ENCODE measurements around the gene ZBTB2.
A peak's percentile ranks its signal among the peaks of the same experiment; 100 is the strongest.

Gene ZBTB2

GRCh38 chr6:151414641-151415260 lies 23.4 kb upstream of the ZBTB2 start:
- Mint-ChIP-seq H3K9me3 (peaks cover 16% of the 10 kb centered on the region), H3K27me3 (ENCODE audit: low read depth) (no peaks in the 10 kb centered on the region), H3K36me3 (ENCODE audit: low read depth) (peaks cover 62% of the 10 kb centered on the region), H3K4me3 (no peak overlapping the region), H3K4me1 (ENCODE audit: low read depth) (peaks cover 11% of the 10 kb centered on the region), H3K27ac (no peak overlapping the region)
- no peak for DNase-seq (ENCODE audit: low spot score)

DNA sequence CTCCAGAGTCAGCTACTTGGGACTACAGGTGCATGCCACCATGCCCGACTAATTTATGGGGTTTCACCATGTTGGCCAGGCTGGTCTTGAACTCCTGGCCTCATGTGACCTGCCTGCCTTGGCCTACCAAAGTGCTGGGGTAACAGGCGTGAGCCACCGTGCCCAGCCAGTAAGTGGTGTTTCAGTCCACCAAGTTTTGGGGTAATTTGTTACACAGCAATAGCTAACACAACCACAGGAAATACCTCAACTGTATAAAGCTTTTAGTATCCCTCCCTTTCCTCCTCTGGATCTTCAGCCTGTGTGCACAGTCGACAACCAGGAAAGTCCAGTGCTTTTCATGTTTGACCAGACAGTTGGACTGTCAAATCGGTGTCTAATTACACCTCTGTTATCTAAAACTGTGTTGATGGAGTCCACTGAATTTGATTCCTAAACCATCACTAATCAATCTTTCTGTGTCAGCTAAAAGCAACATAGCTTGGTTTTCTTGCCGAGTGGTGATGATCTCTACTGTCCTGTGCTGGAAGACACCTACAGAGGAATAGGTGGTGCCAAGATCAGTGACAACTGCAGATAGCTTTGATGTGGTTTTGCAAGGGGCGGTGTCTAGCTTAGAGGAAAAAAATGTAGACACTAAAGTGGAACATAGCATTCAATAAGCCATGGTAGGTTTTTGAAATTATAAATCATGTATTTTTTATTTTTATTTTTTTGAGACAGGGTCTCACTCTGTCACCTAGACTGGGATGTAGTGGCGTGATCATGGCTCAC lies 22.2 kb upstream of the ZBTB2 start:
- Mint-ChIP-seq H3K9me3 (peaks cover 16% of the 10 kb centered on the region), H3K4me1 (ENCODE audit: low read depth) (peaks cover 11% of the 10 kb centered on the region), H3K27ac (peak overlapping the region; percentile 54), H3K4me3 (peak overlapping the region; percentile 36), H3K36me3 (ENCODE audit: low read depth) (peaks cover 68% of the 10 kb centered on the region), H3K27me3 (ENCODE audit: low read depth) (no peaks in the 10 kb centered on the region)
- no peak for DNase-seq (ENCODE audit: low spot score)

- DNase-seq (ENCODE audit: low spot score) = no peak
- Mint-ChIP-seq H3K4me1 (ENCODE audit: low read depth) (peaks cover 11% of the 10 kb centered on the region), H3K4me3 (no peak overlapping the region), H3K27me3 (ENCODE audit: low read depth) (no peaks in the 10 kb centered on the region), H3K36me3 (ENCODE audit: low read depth) (peaks cover 68% of the 10 kb centered on the region), H3K27ac (no peak overlapping the region), H3K9me3 (peaks cover 16% of the 10 kb centered on the region)
These were observed 21.6 kb upstream of the ZBTB2 start for GRCh38 chr6:151412909-151413308.

GRCh38 chr6:151409679-151410078 lies 18.3 kb upstream of the ZBTB2 start:
- Mint-ChIP-seq H3K9me3 (peaks cover 16% of the 10 kb centered on the region), H3K4me3 (no peak overlapping the region), H3K27me3 (ENCODE audit: low read depth) (no peaks in the 10 kb centered on the region), H3K27ac (no peak overlapping the region), H3K4me1 (ENCODE audit: low read depth) (peaks cover 14% of the 10 kb centered on the region), H3K36me3 (ENCODE audit: low read depth) (peaks cover 60% of the 10 kb centered on the region)
- no peak for DNase-seq (ENCODE audit: low spot score)

DNA sequence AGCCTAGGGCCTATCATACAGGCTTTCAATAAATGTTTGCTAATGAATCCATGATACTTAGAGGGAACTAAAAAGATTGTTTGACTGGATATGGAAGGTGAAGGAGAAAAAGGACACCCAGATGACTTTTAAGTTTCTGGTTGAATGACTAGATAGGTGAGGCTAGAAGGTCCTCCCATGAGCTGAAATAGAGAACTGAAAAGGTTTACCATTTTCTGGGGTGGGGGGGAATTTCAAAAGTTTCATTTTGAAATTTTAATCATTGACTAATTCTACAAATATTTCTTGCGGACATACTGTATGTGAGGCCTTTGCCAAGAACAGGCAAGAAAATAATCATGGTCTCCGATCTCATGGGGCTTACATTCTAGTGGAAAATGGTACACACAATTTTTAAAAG lies 17.9 kb upstream of the ZBTB2 start:
- no peaks in the 10 kb centered on the region for H3K27me3 Mint-ChIP-seq (ENCODE audit: low read depth)
- no peak overlapping the region for H3K4me3 Mint-ChIP-seq
- H3K27ac Mint-ChIP-seq = peak overlapping the region; percentile 3
- peaks cover 12% of the 10 kb centered on the region for H3K9me3 Mint-ChIP-seq
- H3K4me1 Mint-ChIP-seq (ENCODE audit: low read depth) = peaks cover 11% of the 10 kb centered on the region
- peaks cover 59% of the 10 kb centered on the region for H3K36me3 Mint-ChIP-seq (ENCODE audit: low read depth)
- no peak for DNase-seq (ENCODE audit: low spot score)

GRCh38 chr6:151408858-151409257 lies 17.5 kb upstream of the ZBTB2 start:
- H3K27ac Mint-ChIP-seq = peak overlapping the region; percentile 3

GRCh38 chr6:151403919-151404308 lies 12.6 kb upstream of the ZBTB2 start:
- no peak for DNase-seq (ENCODE audit: low spot score)
- no peak overlapping the region for H3K4me3 Mint-ChIP-seq

More at GRCh38 chr6:151408858-151409257, 17.5 kb upstream of the ZBTB2 start:
- Mint-ChIP-seq H3K9me3 (peaks cover 9% of the 10 kb centered on the region), H3K36me3 (ENCODE audit: low read depth) (peaks cover 57% of the 10 kb centered on the region), H3K4me1 (ENCODE audit: low read depth) (peaks cover 7% of the 10 kb centered on the region), H3K4me3 (no peak overlapping the region), H3K27me3 (ENCODE audit: low read depth) (no peaks in the 10 kb centered on the region)
- no peak for DNase-seq (ENCODE audit: low spot score)

GRCh38 chr6:151402228-151402627 lies 10.9 kb upstream of the ZBTB2 start:
- H3K27ac Mint-ChIP-seq = no peak overlapping the region

More at GRCh38 chr6:151403919-151404308, 12.6 kb upstream of the ZBTB2 start:
- Mint-ChIP-seq H3K27ac (no peak overlapping the region), H3K4me1 (ENCODE audit: low read depth) (peaks cover 21% of the 10 kb centered on the region), H3K9me3 (no peaks in the 10 kb centered on the region), H3K27me3 (ENCODE audit: low read depth) (no peaks in the 10 kb centered on the region), H3K36me3 (ENCODE audit: low read depth) (peaks cover 41% of the 10 kb centered on the region)

DNA sequence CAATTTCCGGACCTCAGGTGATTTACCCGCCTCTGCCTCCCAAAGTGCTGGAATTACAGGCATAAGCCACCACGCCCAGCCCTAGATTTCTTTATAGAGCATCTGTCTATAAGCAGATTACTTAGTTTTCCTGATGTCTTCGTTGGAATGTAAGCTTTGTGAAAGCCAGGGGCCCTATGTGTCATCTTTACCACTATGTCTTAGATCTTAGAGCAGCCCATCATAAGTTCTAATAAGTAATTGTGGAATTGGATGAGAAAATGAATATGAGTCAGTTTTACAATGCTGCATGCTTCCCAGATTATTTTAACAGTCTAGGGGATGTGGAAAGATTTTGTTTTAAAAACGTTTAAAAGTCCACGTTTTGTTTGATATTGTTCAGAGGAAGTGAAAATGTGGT lies 9.1 kb upstream of the ZBTB2 start:
- H3K36me3 Mint-ChIP-seq (ENCODE audit: low read depth) = peaks cover 41% of the 10 kb centered on the region
- H3K4me1 Mint-ChIP-seq (ENCODE audit: low read depth) = peaks cover 39% of the 10 kb centered on the region
- H3K4me3 Mint-ChIP-seq = no peak overlapping the region
- no peaks in the 10 kb centered on the region for H3K27me3 Mint-ChIP-seq (ENCODE audit: low read depth)
- no peaks in the 10 kb centered on the region for H3K9me3 Mint-ChIP-seq
- DNase-seq (ENCODE audit: low spot score) = no peak
- no peak overlapping the region for H3K27ac Mint-ChIP-seq

More at GRCh38 chr6:151402228-151402627, 10.9 kb upstream of the ZBTB2 start:
- Mint-ChIP-seq H3K9me3 (no peaks in the 10 kb centered on the region), H3K27me3 (ENCODE audit: low read depth) (no peaks in the 10 kb centered on the region), H3K4me1 (ENCODE audit: low read depth) (peaks cover 32% of the 10 kb centered on the region), H3K4me3 (no peak overlapping the region), H3K36me3 (ENCODE audit: low read depth) (peaks cover 47% of the 10 kb centered on the region)
- no peak for DNase-seq (ENCODE audit: low spot score)

DNA sequence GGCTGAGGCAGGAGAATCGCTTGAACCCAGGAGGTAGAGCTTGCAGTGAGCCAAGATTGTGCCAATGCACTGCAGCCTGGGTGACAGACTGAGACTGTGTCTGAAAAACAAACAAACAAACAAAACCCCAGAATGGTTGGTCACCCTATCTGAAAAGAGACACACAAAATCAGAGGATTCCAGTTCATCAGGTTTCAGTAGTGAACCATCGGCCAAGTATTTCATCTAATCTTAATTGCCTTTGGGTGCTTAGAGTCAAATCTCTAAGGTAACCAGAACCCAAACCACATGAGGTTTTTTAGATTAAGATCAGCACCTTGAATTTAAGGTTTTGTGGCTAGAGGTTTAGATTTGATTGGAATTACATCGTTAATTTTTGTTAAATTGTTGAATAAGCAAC lies 8.3 kb upstream of the ZBTB2 start:
- Mint-ChIP-seq H3K4me3 (no peak overlapping the region), H3K4me1 (ENCODE audit: low read depth) (peaks cover 45% of the 10 kb centered on the region), H3K27me3 (ENCODE audit: low read depth) (no peaks in the 10 kb centered on the region), H3K36me3 (ENCODE audit: low read depth) (peaks cover 49% of the 10 kb centered on the region), H3K9me3 (no peaks in the 10 kb centered on the region), H3K27ac (no peak overlapping the region)
- DNase-seq (ENCODE audit: low spot score) = no peak

DNA sequence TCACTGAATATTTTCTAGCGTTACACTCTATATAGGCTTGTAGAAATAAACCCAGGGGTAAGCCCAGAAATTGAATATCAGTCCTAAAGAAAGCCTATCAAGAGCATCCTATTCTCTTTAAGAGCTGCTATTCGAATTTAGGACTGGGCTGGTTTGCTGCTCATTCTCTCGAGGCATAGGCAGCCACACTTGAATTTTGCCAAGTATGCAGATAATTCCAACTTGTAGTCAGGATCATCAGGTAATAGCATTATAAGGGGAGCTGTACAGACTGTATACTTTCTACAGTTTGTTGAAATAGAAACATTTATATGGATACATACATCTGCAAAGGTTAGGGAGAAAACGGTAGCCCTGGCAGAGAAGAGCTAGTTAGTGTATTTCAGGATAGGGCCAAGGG lies 2.1 kb upstream of the ZBTB2 start:
- Mint-ChIP-seq H3K9me3 (no peaks in the 10 kb centered on the region), H3K4me1 (ENCODE audit: low read depth) (peaks cover 52% of the 10 kb centered on the region)

GRCh38 chr6:151392427-151392826 lies 1.1 kb upstream of the ZBTB2 start:
- no peaks in the 10 kb centered on the region for H3K9me3 Mint-ChIP-seq
- no peak for DNase-seq (ENCODE audit: low spot score)
- H3K4me1 Mint-ChIP-seq (ENCODE audit: low read depth) = peaks cover 52% of the 10 kb centered on the region
- H3K27ac Mint-ChIP-seq = peak overlapping the region; percentile 99
- no peaks in the 10 kb centered on the region for H3K27me3 Mint-ChIP-seq (ENCODE audit: low read depth)
- H3K4me3 Mint-ChIP-seq = peak overlapping the region; percentile 100
- peaks cover 35% of the 10 kb centered on the region for H3K36me3 Mint-ChIP-seq (ENCODE audit: low read depth)

More for the DNA sequence above, 2.1 kb upstream of the ZBTB2 start:
- peak overlapping the region; percentile 100 for H3K4me3 Mint-ChIP-seq
- no peaks in the 10 kb centered on the region for H3K27me3 Mint-ChIP-seq (ENCODE audit: low read depth)
- DNase-seq (ENCODE audit: low spot score) = no peak
- H3K27ac Mint-ChIP-seq = peak overlapping the region; percentile 82
- peaks cover 38% of the 10 kb centered on the region for H3K36me3 Mint-ChIP-seq (ENCODE audit: low read depth)

GRCh38 chr6:151390851-151391470 lies 398 bp downstream of the ZBTB2 start:
- Mint-ChIP-seq H3K27me3 (ENCODE audit: low read depth) (no peaks in the 10 kb centered on the region), H3K27ac (peak overlapping the region; percentile 99), H3K4me1 (ENCODE audit: low read depth) (peaks cover 51% of the 10 kb centered on the region), H3K9me3 (no peaks in the 10 kb centered on the region), H3K36me3 (ENCODE audit: low read depth) (peaks cover 32% of the 10 kb centered on the region), H3K4me3 (peak overlapping the region; percentile 100)
- DNase-seq (ENCODE audit: low spot score) = peak; percentile 79

GRCh38 chr6:151390276-151390850 lies 996 bp downstream of the ZBTB2 start:
- Mint-ChIP-seq H3K4me3 (peak overlapping the region; percentile 40), H3K9me3 (no peaks in the 10 kb centered on the region), H3K27me3 (ENCODE audit: low read depth) (no peaks in the 10 kb centered on the region), H3K27ac (peak overlapping the region; percentile 98), H3K36me3 (ENCODE audit: low read depth) (peaks cover 32% of the 10 kb centered on the region), H3K4me1 (ENCODE audit: low read depth) (peaks cover 53% of the 10 kb centered on the region)
- DNase-seq (ENCODE audit: low spot score) = peak; percentile 100

Measured in T-helper 2 cell treated with Interferon-gamma antibody and Interleukin-4, amounts not matched to agents 5 μg/mL and 100 μg/mL, for 36 hours (primary cell).